Inflammatory macrophage treated with lipopolysaccharide for 1 hour (primary cell): ENCODE data around the gene PMAIP1.

ENCODE experiments used
- DNase-seq, 2 donors: peaks; one replicate each; pipeline ENCODE4 v3.0.0-alpha.2; 2020 to 2022

PMAIP1 gene

DNA sequence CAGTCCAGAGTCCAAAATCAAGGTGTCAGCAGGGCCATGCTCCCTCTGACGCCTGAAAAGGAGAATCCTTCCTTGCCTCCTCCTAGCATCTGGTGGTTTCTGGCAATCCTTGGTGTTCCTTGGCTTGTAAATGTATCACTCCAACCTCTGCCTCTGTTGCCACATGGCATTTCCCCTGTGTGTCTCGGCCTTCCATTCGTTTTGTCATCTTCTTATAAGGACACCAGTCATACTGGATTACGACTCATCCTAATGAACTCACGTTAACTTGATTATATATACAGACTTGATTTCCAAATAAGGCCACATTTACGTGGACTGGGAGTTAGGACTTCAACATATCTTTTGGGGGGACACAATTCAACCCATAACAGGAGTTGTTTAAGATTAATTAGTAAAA lies 15.8 kb downstream of the PMAIP1 start:
- DNase-seq: peak in 1 of 2 donors; percentile 47

DNA sequence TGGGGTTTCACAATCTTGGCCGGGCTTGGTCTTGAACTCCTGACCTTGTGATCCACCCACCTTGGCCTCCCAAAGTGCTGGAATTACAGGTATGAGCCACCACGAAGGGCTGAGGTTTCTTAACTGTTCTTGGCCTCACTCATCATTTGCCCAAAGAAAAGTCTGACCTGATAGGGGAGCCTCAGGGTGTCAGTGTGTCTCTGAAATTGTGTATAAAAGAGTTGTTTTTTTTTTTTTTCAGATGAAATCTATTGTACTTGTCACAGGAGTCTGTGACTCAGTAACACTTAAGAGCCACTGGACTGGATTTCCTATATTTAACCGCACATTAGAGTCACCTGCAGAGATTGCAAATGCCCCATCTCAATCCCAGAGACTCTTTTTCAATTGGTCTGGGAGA lies 16.9 kb downstream of the PMAIP1 start:
- DNase-seq: no peak

DNA sequence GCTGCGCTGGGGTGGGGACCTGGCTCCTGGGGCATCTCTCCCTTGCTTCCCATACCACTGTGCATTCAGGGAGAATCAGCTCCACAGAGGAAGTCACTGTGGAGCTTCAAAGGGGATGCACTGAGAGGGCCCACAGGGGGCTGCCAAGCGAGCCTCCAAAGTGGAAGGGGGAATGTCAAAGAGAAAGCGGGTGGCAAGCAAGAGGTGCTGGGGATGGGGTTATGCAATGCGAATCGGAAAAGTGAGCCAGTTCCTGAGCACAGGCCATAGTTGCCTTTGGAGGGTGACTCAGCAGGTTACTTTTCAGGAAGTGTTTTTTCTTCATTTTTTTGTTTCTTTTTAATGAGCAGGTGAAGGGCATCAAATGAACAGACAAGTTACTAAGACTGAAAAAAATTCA lies 17.6 kb downstream of the PMAIP1 start:
- peak; percentile 60 to 70 for DNase-seq

DNA sequence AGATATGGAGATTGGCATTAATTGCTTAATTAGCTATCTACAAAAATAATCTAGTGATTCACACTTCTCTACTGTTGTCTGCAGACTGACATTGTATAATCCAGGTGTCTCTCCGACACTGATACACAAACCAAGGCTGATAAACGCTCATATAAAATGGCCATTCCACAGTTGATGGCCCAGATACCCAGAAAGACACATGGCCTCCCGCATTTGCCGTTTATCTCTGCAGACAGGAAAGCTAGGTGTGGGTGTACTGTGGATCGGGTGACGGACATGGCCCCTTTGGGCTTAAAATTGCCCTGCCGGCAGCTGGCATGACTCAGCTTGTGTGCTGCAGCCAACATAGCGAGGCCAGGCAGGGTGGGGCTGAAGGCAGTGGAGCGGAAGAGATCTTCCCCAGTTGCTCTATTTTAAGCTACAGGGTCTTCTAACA lies 18.5 kb downstream of the PMAIP1 start:
- peak; percentile 48 to 58 for DNase-seq

DNA sequence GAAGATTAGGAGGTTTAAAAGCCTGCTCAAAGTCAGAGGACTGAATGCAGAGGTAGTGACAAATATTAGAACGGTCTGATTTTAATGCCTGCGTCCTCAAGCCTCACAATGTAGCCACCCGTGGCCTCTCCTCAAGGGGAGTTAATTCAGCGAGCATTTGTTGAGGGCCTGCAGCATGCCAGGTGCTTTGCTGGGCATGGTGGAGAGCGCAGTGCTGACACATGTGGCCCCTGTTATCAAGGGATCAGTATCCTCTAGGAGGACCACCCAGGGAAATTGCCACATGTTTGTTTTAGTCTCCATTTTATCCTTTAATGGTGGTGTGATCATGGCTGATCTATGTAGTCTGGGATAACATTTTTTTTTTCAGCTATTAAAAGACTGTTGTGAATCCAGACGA lies 19.2 kb downstream of the PMAIP1 start:
- no peak for DNase-seq

DNA sequence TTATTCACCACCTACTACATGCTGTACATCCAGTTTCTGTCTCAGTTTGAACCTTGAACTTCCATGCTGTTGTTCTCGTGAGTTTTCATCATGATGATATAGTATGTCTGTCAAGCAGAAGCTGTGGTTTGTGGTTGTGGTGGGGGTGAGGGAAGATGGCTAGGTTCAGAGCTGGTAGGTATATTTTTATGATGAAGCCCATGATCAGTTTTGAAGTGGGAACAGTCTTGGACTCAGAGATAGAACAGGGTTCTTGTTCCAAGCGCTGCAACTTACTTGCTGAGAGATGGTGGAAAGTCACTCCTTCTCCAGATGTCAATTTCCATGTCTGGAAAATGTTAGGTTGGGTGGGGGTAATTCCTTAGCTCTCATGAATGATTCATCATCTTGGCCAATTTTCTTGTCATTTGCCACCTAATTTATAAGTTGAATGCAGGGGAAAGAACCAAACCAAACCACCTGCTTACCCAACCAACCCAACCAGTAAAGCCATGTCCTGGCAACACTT lies 21.6 kb downstream of the PMAIP1 start:
- DNase-seq: peak; percentile 39 to 61

DNA sequence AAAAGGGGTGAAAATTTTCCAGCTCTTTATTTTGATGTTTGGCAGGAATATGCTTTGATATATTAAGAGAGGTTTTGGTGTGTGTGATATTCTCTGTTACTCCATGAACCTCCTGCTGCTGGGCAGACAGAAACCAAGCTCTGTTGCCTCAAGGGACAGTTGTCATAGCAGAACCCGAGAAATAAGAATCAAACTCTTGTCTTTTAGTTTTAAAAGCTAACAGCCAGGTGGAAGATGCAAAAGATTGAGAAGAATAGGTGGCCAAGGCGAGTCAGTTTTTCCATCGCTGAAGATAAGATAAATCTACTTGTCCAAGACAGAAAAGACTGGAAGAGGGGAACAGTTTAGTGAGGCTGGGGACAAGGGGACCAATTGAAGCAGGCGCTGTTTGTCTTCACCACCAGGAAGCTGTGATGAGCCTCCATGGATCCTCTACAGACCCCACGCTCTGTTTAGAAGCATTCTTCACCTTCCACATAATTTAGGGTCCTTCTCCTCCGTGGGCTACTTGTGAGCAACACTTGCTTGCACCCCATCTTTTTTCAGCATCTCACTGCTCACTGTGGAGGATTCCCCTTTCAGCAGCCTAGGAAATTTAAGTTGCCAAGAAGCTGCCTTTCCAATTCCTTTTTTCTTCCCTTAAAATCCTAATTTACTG lies 23.9 kb downstream of the PMAIP1 start:
- no peak for DNase-seq

DNA sequence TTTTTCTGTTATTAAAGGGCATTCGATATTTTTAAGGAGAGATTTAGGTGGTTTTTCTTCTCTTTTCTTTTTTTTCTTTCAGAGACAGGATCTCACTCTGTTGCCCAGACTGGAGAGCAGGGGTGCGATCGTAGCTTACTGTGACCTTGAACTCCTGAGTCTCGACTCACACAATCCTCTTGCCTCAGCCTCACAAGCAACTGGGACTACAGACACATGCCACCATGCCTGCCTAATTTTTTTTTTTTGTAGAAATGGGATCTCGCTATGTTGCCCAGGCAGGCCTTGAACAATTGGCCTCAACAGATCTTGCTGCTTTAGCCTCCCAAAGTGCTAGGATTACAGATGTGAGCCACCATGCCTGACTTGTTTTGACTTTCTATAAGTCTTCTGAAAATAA lies 26.3 kb downstream of the PMAIP1 start:
- DNase-seq: no peak

DNA sequence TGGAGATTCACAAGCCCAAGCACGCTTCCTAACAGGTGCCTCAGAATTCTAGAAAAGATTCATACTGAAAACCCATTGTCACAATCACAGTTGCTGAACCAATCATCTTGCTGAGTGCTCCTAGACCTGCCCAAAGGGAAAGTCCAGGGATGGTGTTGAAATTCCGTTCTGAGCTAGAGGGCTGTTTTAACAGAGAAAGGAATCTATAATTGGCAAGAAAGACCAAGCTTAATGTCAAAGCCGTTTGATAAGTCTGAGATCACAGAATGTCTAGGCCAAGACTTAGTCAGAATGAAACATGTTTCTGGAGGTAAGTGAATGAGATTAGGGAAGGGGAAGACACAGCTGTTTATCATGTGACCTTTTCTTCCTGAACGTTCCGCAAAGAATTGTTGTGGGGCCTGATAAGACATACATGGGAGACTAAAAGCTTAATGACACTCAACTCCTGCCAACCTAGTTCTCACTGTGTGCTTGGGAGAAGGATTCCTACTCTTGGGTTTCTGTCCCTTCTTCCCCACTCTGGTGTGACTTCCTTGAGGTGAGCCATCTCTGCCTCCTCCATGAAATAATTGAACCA lies 27.5 kb downstream of the PMAIP1 start:
- peak; percentile 47 to 64 for DNase-seq

DNA sequence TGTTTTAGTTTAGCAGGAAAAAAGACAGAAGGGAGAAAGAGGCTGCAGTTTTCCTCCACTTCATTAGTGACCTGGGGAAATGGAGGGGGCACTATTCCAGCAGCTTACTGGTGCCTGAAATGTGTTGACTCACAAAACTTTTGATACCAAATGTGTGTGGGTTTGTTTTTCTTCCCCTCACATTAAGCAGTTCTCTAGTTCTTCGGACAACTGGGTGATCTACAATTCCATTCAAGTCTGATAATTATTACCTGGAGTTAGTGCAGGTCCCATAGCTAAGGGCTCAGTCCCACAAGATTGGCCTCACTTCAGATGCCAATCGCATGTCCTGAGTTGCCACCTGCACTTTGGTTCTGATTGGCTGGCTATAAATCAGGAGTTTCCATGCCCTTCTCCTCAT lies 28.4 kb downstream of the PMAIP1 start:
- DNase-seq: no peak

DNA sequence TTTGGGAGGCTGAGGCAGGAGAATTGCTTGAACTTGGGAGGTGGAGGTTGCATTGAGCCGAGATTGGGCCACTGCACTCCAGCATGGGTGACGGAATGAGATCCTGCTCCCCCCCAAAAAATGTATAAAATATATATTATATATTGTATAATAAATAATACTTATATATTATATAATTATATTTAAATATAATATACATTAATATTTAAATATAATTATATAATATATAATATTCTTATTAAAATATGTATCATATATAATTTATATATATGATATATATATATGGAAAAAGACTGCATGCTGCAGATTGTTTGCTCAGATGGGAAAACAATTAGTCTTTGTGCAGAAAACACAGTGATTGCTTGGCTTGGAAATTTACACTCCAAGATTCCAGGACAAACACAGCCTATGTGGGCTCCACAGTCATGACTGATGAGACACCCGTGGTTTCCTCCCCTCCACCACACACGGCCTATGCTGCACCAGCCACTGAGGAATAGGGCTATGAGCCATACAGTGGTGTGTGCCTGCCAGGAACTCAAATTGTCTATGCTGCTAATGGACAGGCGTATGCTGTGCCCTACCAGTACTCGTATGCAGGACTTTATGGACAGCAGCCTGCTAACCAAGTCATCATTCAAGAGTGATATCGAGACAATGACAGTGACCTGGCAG lies 30.0 kb downstream of the PMAIP1 start:
- DNase-seq: no peak

DNA sequence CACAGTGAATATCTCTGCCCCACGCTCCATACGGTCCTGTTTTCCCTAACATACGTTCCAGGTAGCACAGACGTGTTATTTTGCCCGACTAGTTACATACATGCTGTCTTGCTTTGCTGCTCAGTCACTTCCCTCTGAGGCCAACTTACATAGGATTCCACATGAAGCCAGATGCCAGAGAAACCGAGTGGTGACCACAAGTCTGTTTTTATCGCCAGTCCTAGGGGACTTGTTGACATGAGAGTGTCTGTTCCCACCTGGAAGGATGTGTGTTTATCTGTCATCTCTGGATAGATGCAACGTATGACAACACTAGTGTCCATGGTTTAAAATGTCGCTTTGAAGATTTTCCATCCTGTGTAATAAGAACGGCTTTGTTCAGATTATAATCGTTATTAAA lies 32.6 kb downstream of the PMAIP1 start:
- DNase-seq: no peak

DNA sequence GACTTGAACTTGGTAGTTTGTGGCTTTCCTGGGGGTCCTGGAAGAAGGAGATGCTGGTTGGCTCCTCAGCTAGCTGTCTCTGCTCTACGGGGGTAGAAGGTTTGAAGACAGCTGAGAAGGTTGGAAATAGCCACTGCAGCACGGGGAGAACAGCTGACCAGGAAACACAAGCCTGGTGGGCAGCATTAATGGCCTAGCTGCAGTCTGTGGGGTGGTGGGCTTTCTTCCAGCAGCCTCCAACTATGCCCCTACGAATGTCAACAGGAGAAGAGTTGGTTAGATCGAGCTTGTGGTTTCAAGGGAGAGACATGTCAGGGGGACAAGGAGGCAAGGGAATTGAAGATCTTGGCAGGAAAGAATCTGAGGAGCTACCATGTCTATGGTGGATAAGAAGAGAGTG lies 38.9 kb downstream of the PMAIP1 start:
- no peak for DNase-seq

DNA sequence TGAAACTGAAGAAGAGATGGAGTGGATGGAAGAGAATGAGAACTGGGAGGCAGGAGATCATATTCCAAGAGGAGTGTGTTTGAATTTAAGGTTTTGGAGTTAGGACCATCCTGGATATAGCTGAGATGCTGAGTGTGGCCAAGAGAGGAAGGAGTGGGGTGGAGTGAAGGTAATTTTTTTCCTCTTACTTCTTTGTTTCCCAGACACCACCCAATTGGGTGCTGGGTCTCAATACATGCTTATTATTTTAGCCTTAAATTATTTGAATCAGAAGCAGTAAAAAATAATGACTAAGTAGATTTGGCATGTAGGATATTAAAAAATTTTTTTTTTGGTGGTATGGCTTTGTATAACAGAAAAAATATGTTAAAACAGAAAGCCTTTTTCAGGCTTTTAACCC lies 39.3 kb downstream of the PMAIP1 start:
- no peak for DNase-seq

DNA sequence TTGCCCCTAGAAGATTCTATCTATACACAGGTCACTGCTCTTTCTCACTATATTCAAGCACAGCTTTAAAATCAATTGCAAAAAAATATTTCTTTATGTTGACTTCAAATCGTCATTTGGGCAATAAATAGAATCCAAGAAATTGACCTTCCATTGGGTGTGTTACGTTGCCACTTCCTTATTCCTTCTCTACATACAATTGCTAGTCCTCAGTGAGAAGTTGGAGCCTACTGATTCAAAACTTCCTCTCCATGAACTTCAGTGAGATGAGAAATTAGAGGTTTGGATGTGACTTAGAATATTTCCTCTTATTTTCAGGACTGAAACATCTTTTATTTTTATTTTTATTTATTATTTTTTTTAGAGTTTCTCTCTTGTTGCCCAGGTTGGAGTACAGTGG lies 40.3 kb downstream of the PMAIP1 start:
- peak in 1 of 2 donors; percentile 24 for DNase-seq

DNA sequence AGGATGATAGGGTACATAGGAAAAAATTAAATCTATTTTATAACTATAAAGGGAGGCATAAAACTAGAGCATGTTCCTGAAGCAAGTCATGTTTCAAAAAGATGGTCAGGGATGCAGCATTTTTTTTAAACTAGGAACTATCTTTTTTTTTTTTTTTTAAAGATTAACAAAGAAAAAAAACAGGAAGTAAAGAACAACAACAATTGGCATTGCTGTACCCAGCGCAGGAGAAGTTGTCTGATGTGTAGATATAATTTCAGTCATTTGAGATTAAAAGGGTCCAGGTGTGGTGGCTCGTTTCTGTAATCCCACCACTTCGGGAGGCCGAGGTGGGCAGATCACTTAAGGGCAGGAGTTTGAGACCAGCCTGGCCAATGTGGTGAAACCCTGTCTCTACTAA lies 41.5 kb downstream of the PMAIP1 start:
- no peak for DNase-seq

DNA sequence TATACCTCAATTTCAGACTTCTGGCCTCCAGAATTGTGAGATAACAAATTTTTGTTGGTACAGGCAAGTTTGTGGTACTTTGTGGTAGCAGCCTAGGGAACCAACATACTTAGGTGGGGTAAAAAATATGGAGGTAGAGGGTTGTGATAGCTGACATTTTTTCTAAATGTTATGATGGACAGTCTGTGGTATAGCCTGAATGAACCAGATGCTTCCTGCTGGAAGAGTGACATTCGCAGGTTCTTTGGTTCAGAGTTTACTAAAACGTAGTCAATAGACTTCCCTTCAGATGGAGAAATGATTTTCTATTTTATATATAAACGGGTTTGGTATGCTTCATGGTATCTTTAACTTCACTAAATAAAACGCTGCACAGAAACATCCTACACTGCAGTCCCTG lies 42.8 kb downstream of the PMAIP1 start:
- DNase-seq: no peak

DNA sequence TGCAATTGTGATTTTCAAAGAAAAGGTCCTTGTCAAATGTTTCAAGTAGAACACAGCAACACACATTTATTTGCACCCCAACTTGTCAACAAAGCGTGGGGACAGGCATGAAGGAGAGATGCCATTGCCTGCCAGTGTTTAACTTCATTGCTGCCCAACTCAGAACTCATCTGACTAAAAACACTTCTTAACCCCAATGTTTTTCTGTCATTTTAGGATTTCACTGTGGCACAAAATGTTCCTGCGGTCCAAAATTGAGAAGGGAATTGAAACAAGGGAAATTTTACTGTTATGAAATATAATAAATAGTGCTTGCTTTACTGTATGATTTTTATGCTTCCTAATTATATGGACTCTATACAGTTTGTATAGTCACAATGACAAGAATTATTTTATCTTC lies 45.7 kb downstream of the PMAIP1 start:
- DNase-seq: no peak

DNA sequence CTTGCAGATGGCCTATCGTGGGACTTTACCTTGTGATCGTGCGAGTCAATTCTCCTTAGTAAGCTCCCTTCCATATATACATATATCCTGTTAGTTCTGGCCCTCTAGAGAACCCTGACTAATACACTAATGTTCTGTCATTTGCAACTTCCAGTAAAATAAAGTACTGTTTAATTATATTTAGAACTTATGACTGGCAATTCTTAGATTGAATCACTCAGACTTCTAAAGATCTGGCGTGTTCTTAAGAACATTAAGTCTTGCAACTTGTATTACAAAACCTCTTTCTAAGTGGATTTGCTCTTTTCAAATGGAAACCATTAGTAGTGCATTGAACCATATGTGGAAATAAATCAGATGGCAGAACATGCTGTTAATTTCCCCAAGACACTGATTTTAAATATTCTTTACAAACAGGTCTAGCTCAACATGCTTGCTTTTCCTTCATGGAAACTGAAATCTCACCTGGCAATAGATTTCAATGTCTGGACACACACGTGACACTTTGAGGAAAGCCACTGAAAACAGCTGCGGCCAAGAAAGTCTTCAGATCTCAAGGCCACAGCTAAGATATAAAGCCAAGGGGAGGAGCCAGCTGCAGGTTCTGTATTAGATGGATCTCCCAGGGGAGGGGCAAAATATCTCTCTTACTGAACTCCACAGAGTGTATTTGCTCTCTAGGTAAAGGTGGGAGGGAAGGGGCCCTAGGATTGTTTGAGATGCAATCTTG lies 50.6 kb downstream of the PMAIP1 start:
- no peak for DNase-seq

DNA sequence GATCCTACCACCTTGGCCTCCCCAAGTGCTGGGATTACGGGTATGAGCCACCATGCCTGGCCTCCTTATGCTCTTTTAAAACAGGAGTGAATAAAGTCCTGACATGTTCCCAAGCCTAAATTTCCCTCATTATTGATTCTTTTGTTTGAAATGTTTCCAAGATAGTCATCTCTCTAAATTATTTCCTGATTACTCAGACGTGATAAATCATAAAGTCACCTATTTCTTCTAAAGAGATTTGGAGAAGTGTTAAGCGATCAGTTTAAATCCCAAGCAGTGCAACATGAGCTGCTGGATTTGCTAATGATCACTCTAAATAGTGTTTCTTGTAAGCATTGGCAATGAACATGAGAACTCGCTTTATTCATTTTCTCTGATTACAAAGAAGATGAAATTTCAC lies 51.8 kb downstream of the PMAIP1 start:
- no peak for DNase-seq

DNA sequence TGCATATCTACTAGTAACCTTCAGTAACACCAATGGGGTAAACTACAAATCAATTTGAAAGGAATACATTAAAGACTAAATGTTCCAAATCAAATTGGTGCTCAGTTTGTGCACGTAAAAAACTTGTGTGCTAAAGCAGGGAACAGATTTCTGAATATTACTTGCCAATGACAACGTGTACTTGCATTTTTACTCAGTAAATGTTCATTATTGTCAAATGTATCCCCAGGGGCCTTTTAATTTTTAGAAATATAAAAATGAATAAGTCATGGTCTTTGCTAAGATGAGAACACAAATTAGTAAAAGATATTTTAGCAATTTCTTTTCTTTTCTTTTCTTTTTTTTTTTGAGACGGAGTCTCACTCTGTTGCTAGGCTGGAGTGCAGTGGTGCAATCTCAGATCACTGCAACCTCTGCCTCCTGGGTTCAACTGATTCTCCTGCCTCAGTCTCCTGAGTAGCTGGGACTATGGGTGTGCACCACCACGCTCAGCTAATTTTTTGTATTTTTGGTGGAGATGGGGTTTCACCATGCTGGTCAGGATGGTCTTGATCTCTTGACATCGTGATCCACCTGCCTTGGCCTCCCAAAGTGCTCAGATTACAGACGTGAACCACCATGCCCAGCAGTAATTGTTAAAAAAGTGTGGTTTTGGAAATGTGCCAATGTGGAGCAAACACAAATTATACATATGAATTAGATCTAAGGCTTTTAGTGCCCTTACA lies 52.6 kb downstream of the PMAIP1 start:
- no peak for DNase-seq
